GM18507 (cell line): ENCODE data around the gene PRKCB.
A peak's percentile ranks its signal among the peaks of the same experiment; 100 is the strongest.
"Not testable (repeated sequence)": the region's sequence is repeated elsewhere in the genome, so short reads cannot be mapped to it uniquely, and the experiment has no call there.

Experiments used
- DNase-seq: peaks from one replicate; pipeline ENCODE4 v3.0.0; 2011; ENCODE audit warnings: low read depth; ENCODE audit not compliant: insufficient read length; ENCODE audit errors: extremely low spot score
- FAIRE-seq: peaks from 2 replicates; lab custom pipeline; 2011; peaks lifted over from hg19 to GRCh38; lab: Jason Lieb, UNC

Gene PRKCB

GRCh38 chr16:23927796-23928195 lies 92.0 kb downstream of the PRKCB start:
- DNase-seq (no peak), FAIRE-seq (no peak)

- FAIRE-seq (no peak), DNase-seq (no peak)
Measured at GRCh38 chr16:23929237-23929636, 93.5 kb downstream of the PRKCB start.

GRCh38 chr16:23929856-23930255 lies 94.1 kb downstream of the PRKCB start:
- FAIRE-seq (no peak), DNase-seq (no peak)

DNA sequence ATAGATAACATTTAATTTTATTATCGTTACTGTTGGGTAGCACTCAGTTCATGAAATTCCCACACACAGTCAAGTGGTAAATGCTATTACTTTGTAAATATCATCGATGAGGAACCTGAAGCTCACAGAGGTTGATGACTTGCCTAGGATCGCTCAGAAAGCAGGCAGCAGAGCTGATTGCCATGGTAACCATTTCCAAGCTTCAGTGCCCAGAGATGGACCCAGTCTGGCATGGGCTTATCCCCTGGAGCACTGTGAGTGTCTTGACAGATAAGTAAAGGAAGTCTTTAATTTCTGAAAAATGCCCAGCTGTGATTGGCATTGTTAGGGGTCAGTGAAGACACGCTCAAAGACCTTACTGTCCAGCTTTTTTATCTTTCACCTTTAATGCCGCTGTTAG lies 95.0 kb downstream of the PRKCB start:
- DNase-seq (no peak), FAIRE-seq (no peak)

GRCh38 chr16:23931199-23931598 lies 95.4 kb downstream of the PRKCB start:
- DNase-seq, result no peak
- FAIRE-seq, result no peak

GRCh38 chr16:23933650-23934049 lies 97.9 kb downstream of the PRKCB start:
- FAIRE-seq, DNase-seq: not testable (repeated sequence)

DNA sequence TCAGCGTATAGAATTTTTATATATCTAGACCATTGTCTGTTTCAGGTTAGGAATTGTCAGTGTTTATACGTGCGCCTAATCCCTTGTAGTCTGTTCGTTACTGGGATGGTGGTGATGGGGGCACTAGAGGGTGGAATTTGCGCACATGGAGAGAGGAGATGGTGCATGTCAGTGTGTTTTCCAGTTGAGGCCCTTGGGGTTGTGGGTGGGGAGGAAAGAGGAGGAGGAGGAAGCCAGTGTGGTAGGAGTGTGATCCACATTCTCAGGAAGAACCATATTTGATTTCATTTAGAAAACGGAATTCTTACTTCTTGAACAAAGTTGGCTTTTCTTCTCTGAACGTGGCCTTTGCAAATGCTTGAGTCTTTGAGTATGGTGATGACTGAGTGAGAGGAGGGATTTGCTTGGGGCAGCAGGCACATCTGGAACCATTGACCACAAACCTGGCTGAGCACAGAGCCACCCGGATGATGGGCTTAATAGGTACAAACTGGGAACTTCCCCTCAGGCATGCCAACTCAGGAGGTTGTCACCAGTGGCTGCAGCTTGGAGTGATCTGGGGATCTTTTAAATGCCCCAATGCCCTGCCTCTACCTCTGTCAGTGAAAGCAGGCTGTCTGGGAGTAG lies 98.9 kb downstream of the PRKCB start:
- FAIRE-seq, result no peak
- DNase-seq, result no peak

DNA sequence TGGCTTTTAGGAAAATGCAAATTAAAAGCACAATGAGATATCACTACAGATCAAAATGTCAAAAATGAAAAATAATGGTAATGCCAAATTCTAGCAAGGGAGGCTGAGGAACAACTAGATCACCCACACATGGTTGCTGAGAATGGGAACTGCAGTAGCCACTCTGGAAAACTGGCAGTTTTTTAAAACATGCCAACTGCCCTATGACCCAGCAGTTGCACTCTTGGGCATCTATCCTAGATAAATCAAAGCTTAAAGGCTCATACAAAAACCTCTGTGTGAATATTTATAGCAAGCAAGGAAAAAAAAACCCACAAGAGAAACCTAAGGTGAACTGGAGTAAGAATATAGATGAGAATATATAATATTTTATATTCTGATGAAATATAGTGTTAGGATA lies 104.3 kb downstream of the PRKCB start:
- FAIRE-seq (no peak), DNase-seq (no peak)

DNA sequence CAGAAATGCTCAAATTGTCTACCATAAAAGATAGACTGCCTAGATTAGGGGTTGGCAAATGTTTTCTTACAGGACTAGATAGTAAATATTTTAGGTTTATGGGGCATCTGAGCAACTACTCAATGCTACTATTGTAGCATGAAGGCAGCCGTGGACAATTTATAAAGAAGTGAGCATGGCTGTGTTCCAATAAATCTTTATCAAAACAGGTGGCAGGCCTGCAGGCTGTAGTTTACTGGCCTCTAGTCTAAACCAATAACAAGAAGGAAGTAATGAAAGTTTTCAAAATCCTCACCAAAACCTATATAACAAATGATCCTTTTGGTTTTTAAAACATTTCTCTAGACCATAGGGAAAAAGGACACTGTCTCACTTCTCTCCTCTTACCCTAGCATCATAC lies 105.2 kb downstream of the PRKCB start:
- FAIRE-seq, result no peak
- no peak for DNase-seq

DNA sequence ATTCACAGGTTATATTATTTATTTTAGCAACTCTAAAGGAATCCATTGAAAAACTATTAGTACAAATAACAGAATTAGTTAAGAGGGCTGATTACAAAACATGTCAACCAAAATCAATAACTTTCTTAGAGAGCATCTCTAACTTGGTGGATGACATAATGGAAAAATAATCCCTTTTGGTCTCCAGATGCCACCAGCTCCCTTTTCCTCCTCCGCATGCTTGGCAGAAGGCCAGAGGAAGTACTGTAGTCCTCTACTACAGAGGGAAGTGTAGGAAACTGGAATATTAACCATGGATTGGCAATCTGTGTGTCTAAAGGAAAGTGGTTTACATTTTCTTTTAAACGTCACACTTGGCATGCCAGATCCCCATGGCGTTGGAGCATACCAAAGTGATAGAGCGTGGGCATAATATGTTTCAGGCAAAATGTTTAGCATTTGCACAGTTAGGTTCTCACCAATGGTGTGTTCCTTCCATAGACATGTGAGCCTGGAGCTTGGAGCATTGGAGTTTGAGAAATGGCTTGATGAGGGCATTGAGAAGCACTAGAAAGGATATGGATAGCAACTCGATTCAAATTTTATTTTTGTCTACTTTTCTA lies 106.3 kb downstream of the PRKCB start:
- no peak for FAIRE-seq
- DNase-seq, result no peak

GRCh38 chr16:23943604-23944003 lies 107.8 kb downstream of the PRKCB start:
- no peak for FAIRE-seq

GRCh38 chr16:23944381-23944780 lies 108.6 kb downstream of the PRKCB start:
- FAIRE-seq (no peak), DNase-seq (no peak)

More at GRCh38 chr16:23943604-23944003, 107.8 kb downstream of the PRKCB start:
- DNase-seq, result no peak

- no peak for DNase-seq
- no peak for FAIRE-seq
Measured at GRCh38 chr16:23945243-23945642, 109.5 kb downstream of the PRKCB start.

- DNase-seq (no peak), FAIRE-seq (no peak)
Measured at GRCh38 chr16:23947838-23948237, 112.1 kb downstream of the PRKCB start.

- FAIRE-seq (no peak), DNase-seq (no peak)
Measured at GRCh38 chr16:23948949-23949411, 113.2 kb downstream of the PRKCB start.

GRCh38 chr16:23949630-23950290 lies 114.0 kb downstream of the PRKCB start:
- DNase-seq (peak; percentile 9), FAIRE-seq (peak; percentile 35)

- DNase-seq (no peak), FAIRE-seq (no peak)
Measured at GRCh38 chr16:23950291-23950894, 114.6 kb downstream of the PRKCB start.

- FAIRE-seq (no peak), DNase-seq (no peak)
Measured at GRCh38 chr16:23950898-23951297, 115.1 kb downstream of the PRKCB start.

DNA sequence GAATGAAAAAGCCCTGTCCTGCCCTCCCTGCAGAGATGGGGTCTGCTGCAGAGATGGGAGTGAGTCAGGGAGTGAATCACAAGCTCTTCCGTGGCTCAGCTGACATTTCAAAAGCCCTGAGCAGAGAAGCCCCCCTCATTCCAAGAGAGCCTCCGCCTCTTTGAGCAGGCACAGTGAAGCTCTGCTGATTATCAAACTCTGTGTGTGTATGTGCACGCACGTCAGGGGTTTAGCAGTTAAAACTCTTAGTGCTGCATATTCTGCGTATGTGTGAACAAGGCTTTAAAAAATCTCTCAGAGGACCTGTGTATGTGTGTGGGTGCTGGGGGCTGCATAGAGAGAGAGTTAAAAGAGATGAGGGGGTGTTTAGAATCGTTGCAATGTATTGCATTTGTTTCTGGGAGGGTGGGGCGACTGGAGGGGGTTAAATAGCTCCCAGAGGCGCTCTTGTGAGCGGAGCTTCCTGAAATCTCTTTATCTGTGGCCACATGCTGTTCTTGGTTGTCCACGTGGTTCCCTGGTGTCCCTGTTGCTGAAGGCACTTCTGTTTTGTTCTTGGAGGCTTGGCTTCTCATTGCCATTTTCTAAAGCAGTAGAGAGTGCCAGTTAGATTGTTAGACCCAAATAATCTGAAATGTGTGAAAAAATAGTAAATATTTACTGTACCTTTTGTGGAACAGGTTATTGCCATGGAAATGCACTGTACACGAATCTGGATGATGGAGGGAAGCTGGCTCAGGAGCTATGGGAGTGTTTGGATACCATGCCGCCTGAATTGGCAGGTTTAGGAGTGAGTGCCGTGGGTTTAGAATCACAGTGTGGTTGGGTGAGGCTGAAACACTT lies 116.6 kb downstream of the PRKCB start:
- DNase-seq (no peak), FAIRE-seq (no peak)

- FAIRE-seq (no peak), DNase-seq (no peak)
Measured at GRCh38 chr16:23952971-23953300, 117.2 kb downstream of the PRKCB start.
